Skeletal muscle tissue (tissue), 4 donors: ENCODE results near the gene NUAK1. TPM values are rescaled to one million over a fixed set of nuclear protein-coding genes. Genes with fewer than 3 reads are reported as not detected.

Source experiments
- H3K27ac ChIP-seq: one replicate; pipeline ENCODE4 v1.7.0; 2013; ENCODE audit warnings: mild to moderate bottlenecking, low read depth, low read length, inconsistent platforms
- H3K27me3 ChIP-seq, 3 donors: one replicate each; pipeline ENCODE4 v1.7.0; 2013; ENCODE audit warnings: low read length in 3 of 3; ENCODE audit not compliant: control insufficient read depth in 3 of 3, insufficient read depth in 3 of 3
- H3K36me3 ChIP-seq, 3 donors: one replicate each; pipeline ENCODE4 v1.7.0; 2013; ENCODE audit warnings: low read length in 3 of 3; ENCODE audit not compliant: control insufficient read depth in 3 of 3, insufficient read depth in 3 of 3
- H3K4me1 ChIP-seq, 3 donors: one replicate each; pipeline ENCODE4 v1.7.0; 2013; ENCODE audit warnings: low read length in 3 of 3, mild to moderate bottlenecking in 3 of 3; ENCODE audit not compliant: control insufficient read depth in 3 of 3, insufficient read depth in 3 of 3
- H3K4me3 ChIP-seq, 3 donors: one replicate each; pipeline ENCODE4 v1.7.0; 2013; ENCODE audit warnings: low read length in 3 of 3
- H3K9ac ChIP-seq, 3 donors: one replicate each; pipeline ENCODE4 v1.7.0; 2013; ENCODE audit warnings: low read length in 3 of 3, mild to moderate bottlenecking in 3 of 3, moderate library complexity in 2 of 3, low read depth in 1 of 3
- H3K9me3 ChIP-seq, 3 donors: one replicate each; pipeline ENCODE4 v1.7.0; 2013; ENCODE audit warnings: low read length in 3 of 3; ENCODE audit not compliant: control insufficient read depth in 3 of 3
- total RNA-seq: library from RNA; depleted of rRNA; stranded (reverse); fragments of >200 nt; gene quantifications from one replicate; pipeline ENCODE4 v1.2.3, GENCODE V29; 2014
- donor health status: Osteomylitis.

NUAK1 gene
- total RNA-seq, 1 donor from 2014 or later: 9.4 TPM

- peaks cover 3 to 10% (median 7%) of the 10 kb centered on the region in 3 donors for H3K4me1 ChIP-seq
- H3K36me3 ChIP-seq: no peaks in the 10 kb centered on the region
- no peaks in the 10 kb centered on the region for H3K27me3 ChIP-seq
- H3K27ac ChIP-seq: no peak overlapping the region
- no peak overlapping the region for H3K4me3 ChIP-seq
- H3K9me3 ChIP-seq: no peaks in the 10 kb centered on the region
- H3K9ac ChIP-seq: no peak overlapping the region
Measured at GRCh38 chr12:106058256-106059182, 80.2 kb downstream of the NUAK1 start.

- no peak overlapping the region for H3K27ac ChIP-seq
- no peak overlapping the region for H3K4me3 ChIP-seq
- no peaks in the 10 kb centered on the region for H3K36me3 ChIP-seq
- no peaks in the 10 kb centered on the region for H3K27me3 ChIP-seq
- H3K9me3 ChIP-seq: no peaks in the 10 kb centered on the region
- peaks cover 3 to 10% (median 7%) of the 10 kb centered on the region in 3 donors for H3K4me1 ChIP-seq
- H3K9ac ChIP-seq: no peak overlapping the region
Measured at GRCh38 chr12:106054049-106054448, 84.7 kb downstream of the NUAK1 start.

GRCh38 chr12:106051853-106052531, 86.8 kb downstream of the NUAK1 start:
- Histone ChIP-seq H3K9ac (no peak overlapping the region), H3K4me3 (no peak overlapping the region), H3K9me3 (no peaks in the 10 kb centered on the region), H3K27me3 (no peaks in the 10 kb centered on the region), H3K36me3 (no peaks in the 10 kb centered on the region), H3K27ac (no peak overlapping the region), H3K4me1 (no peaks in the 10 kb centered on the region)

- Histone ChIP-seq H3K36me3 (no peaks in the 10 kb centered on the region), H3K27me3 (no peaks in the 10 kb centered on the region), H3K4me1 (no peaks in the 10 kb centered on the region), H3K9ac (no peak overlapping the region), H3K27ac (no peak overlapping the region), H3K9me3 (no peaks in the 10 kb centered on the region), H3K4me3 (no peak overlapping the region)
Measured at GRCh38 chr12:106049546-106049945, 89.2 kb downstream of the NUAK1 start.

GRCh38 chr12:106049105-106049504, 89.6 kb downstream of the NUAK1 start:
- Histone ChIP-seq H3K27me3 (no peaks in the 10 kb centered on the region), H3K36me3 (no peaks in the 10 kb centered on the region), H3K4me1 (no peaks in the 10 kb centered on the region), H3K9me3 (no peaks in the 10 kb centered on the region), H3K27ac (no peak overlapping the region), H3K9ac (no peak overlapping the region), H3K4me3 (no peak overlapping the region)

- no peaks in the 10 kb centered on the region for H3K9me3 ChIP-seq
- H3K9ac ChIP-seq: no peak overlapping the region
- no peaks in the 10 kb centered on the region for H3K4me1 ChIP-seq
- no peaks in the 10 kb centered on the region for H3K36me3 ChIP-seq
- no peaks in the 10 kb centered on the region for H3K27me3 ChIP-seq
- no peak overlapping the region for H3K4me3 ChIP-seq
- H3K27ac ChIP-seq: no peak overlapping the region
Measured at GRCh38 chr12:106048676-106049075, 90.1 kb downstream of the NUAK1 start.

GRCh38 chr12:106048016-106048415, 90.7 kb downstream of the NUAK1 start:
- Histone ChIP-seq H3K9me3 (no peaks in the 10 kb centered on the region), H3K27me3 (no peaks in the 10 kb centered on the region), H3K4me1 (no peaks in the 10 kb centered on the region), H3K27ac (no peak overlapping the region), H3K36me3 (no peaks in the 10 kb centered on the region), H3K9ac (no peak overlapping the region), H3K4me3 (no peak overlapping the region)

GRCh38 chr12:106046947-106047346, 91.8 kb downstream of the NUAK1 start:
- Histone ChIP-seq H3K27ac (no peak overlapping the region), H3K4me1 (no peaks in the 10 kb centered on the region), H3K36me3 (no peaks in the 10 kb centered on the region), H3K9me3 (no peaks in the 10 kb centered on the region), H3K9ac (no peak overlapping the region), H3K4me3 (no peak overlapping the region), H3K27me3 (no peaks in the 10 kb centered on the region)

- no peaks in the 10 kb centered on the region for H3K4me1 ChIP-seq
- no peaks in the 10 kb centered on the region for H3K9me3 ChIP-seq
- H3K36me3 ChIP-seq: no peaks in the 10 kb centered on the region
- no peaks in the 10 kb centered on the region for H3K27me3 ChIP-seq
- no peak overlapping the region for H3K4me3 ChIP-seq
- H3K27ac ChIP-seq: no peak overlapping the region
- H3K9ac ChIP-seq: no peak overlapping the region
Measured at GRCh38 chr12:106046301-106046846, 92.4 kb downstream of the NUAK1 start.

GRCh38 chr12:106045251-106045674, 93.5 kb downstream of the NUAK1 start:
- Histone ChIP-seq H3K4me3 (no peak overlapping the region), H3K36me3 (no peaks in the 10 kb centered on the region), H3K4me1 (no peaks in the 10 kb centered on the region), H3K27ac (no peak overlapping the region), H3K27me3 (no peaks in the 10 kb centered on the region), H3K9me3 (no peaks in the 10 kb centered on the region), H3K9ac (no peak overlapping the region)
